ENCODE measurements around the gene NFATC4.

The NFATC4 gene

DNA sequence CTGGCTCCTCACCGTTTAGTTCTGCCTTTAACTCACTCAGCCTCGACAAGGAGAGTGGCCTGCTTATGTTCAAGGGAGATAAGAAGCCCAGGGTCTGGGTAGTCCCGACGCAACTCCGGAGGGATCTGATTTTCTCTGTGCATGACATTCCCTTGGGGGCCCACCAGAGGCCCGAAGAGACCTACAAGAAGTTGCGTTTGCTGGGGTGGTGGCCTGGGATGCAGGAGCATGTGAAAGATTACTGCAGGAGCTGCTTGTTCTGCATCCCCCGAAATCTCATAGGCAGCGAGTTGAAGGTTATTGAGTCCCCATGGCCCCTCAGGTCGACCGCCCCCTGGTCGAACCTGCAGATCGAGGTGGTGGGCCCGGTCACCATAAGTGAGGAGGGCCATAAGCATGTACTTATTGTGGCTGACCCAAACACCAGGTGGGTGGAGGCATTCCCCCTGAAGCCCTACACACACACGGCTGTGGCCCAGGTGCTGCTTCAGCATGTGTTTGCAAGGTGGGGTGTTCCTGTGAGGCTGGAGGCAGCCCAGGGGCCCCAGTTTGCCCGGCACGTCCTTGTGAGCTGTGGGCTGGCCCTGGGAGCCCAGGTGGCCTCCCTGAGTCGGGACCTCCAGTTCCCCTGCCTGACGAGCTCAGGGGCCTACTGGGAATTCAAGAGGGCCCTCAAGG, 48.4 kb downstream of the NFATC4 start:
- no peak overlapping the region for H3K4me3 ChIP-seq (replicated peaks; ENCODE audit: low read depth, low read length)
- no peak for DNase-seq (ENCODE audit: extremely low read depth, low read depth)
- TF ChIP-seq CTCF (IDR thresholded peaks at IDR 0.05; ENCODE audit: low read depth, low read length, missing control alignments): no peak

DNA sequence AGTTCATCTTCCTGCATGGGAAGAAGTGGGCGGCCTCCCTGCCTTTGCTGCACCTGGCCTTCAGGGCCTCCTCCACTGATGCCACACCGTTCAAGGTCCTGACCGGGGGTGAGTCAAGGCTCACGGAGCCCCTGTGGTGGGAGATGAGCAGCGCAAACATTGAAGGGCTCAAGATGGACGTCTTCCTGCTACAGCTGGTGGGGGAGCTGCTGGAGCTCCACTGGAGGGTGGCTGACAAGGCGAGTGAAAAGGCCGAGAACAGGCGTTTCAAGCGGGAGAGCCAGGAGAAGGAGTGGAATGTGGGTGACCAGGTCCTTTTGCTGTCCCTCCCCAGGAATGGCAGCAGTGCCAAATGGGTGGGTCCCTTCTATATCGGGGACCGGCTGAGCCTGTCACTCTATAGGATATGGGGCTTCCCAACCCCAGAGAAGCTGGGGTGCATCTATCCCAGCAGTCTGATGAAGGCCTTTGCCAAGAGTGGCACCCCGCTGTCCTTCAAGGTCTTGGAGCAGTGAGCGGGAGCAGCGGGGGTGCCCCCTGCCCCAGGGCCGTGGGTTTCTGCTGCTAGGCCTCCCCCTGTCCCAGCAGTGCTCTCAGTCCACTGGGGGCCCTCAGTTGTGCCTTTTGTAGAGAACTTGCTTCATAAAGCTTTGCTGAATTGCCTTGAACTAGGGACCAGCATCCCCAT, 49.1 kb downstream of the NFATC4 start:
- H3K4me3 ChIP-seq (replicated peaks; ENCODE audit: low read depth, low read length): no peak overlapping the region
- no peak for DNase-seq (ENCODE audit: extremely low read depth, low read depth)
- TF ChIP-seq CTCF (IDR thresholded peaks at IDR 0.05; ENCODE audit: low read depth, low read length, missing control alignments): no peak

DNA sequence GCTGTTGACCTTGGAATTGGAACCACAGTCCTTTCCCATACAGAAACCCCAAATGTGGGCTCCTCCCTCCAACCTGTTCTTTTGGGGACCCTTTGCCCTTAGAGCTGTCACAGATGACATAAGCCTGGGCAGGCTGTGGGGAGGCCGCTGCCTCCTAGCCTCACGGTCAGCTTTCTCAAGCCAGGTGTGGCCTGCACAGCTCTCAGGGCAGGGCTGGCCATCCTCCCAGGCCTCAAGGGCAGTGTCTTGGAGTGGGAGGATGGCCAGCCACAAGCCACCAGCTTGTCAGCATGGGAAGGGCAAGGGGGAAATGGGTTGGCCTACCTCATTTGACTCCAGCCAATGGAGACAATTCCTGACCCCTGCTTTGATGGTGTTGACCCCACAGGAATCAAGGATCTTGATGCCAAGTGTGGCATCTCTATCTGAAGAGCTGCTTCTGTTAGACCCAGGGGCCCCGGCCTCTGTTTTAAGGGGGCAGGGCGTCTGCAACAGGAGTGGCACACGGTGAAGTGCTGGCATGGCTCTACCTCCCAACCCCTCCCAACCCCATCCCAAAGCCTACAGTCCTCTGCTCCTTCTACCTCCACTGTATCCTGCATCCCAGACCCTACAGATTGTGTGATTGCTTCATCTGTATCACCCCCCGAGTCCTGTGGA, 50.0 kb downstream of the NFATC4 start:
- TF ChIP-seq CTCF (IDR thresholded peaks at IDR 0.05; ENCODE audit: low read depth, low read length, missing control alignments): no peak
- DNase-seq (ENCODE audit: extremely low read depth, low read depth): no peak
- H3K4me3 ChIP-seq (replicated peaks; ENCODE audit: low read depth, low read length): no peak overlapping the region

DNA sequence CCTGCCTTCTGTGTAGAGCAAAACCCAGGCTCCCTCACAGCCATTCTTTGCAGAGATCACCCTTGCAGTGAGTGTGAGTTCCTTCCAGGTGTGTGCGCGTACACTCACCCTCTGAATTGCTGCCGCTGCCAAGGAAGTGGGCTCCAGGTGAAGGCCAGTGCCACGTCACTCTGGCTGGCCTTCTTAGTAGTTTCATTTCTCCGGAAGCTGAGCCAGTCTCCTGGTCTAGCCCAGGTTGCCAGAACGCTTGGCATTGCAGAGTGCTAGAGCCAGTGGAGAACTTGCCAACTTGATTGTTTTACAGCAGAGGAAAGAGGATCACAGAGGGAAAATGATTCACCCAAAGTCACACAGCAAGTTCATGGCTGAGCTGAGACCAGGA, 50.5 kb downstream of the NFATC4 start:
- TF ChIP-seq CTCF (IDR thresholded peaks at IDR 0.05; ENCODE audit: low read depth, low read length, missing control alignments): no peak
- no peak overlapping the region for H3K4me3 ChIP-seq (replicated peaks; ENCODE audit: low read depth, low read length)
- DNase-seq (ENCODE audit: extremely low read depth, low read depth): no peak

GRCh38 chr14:24422261-24422660, 54.3 kb downstream of the NFATC4 start:
- TF ChIP-seq CTCF (IDR thresholded peaks at IDR 0.05; ENCODE audit: low read depth, low read length, missing control alignments): no peak
- no peak for DNase-seq (ENCODE audit: extremely low read depth, low read depth)
- no peak overlapping the region for H3K4me3 ChIP-seq (replicated peaks; ENCODE audit: low read depth, low read length)

DNA sequence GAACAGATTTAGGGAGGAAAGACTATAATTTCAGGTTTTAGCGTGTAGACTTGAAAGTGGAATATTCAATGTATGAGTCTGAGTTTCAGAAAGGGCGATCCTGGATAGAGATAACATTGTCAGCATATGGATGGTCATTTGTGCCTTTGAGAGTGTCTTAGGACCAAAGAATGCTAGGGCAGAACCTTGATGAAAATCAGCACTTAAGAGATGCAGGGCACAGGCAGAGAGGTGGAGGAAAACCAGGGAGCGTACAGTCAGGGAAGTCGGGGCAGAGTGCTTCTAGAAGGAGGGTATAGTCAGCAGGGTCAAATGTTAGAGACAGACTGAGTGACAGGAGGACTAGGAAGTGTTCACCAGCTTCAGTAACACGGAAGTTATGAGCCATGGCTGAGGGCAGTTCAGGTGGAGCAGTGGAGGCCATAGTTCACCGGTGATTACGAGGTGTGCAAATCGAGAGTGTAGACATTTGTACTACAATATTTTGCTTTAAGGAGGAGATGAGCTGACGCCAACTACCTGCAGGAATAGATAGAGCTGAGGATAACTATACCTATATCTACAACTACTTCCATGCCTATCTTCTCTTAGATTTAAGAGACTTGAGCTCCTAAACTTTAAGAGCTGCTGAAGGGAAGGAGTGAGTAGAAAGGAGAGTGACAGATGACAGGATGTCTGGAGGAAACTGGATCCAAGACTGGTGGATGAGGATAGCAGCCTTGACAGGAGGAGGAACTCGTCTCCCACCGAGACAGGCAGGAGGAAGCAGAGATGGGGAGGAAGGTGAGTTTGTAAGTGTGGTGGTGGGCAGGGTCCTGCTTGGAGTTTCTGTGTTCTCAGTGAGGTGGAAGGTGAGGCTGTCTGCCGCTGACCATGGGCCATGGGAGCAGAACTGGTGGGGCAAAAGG, 55.0 kb downstream of the NFATC4 start:
- no peak for DNase-seq (ENCODE audit: extremely low read depth, low read depth)
- no peak overlapping the region for H3K4me3 ChIP-seq (replicated peaks; ENCODE audit: low read depth, low read length)
- TF ChIP-seq CTCF (IDR thresholded peaks at IDR 0.05; ENCODE audit: low read depth, low read length, missing control alignments): no peak

All from HFF-Myc (cell line).